A172 (cell line): ENCODE measurements around the gene APRT. TPM values are rescaled to one million over a fixed set of nuclear protein-coding genes. Genes with fewer than 3 reads are reported as not detected.
"Not testable (repeated sequence)": the region's sequence is repeated elsewhere in the genome, so short reads cannot be mapped to it uniquely, and the experiment has no call there.

Experiments
- DNase-seq: peaks from one replicate; pipeline ENCODE4 v3.0.0-alpha.2; 2015; ENCODE audit warnings: low spot score
- total RNA-seq: library from RNA; depleted of rRNA; stranded (reverse); fragments of >200 nt; shearing (Covaris generic); gene quantifications from 2 replicates; pipeline ENCODE4 v1.2.3, GENCODE V29; 2014

The APRT gene
- total RNA-seq, 1 experiment from 2014 or later: 258 TPM

DNA sequence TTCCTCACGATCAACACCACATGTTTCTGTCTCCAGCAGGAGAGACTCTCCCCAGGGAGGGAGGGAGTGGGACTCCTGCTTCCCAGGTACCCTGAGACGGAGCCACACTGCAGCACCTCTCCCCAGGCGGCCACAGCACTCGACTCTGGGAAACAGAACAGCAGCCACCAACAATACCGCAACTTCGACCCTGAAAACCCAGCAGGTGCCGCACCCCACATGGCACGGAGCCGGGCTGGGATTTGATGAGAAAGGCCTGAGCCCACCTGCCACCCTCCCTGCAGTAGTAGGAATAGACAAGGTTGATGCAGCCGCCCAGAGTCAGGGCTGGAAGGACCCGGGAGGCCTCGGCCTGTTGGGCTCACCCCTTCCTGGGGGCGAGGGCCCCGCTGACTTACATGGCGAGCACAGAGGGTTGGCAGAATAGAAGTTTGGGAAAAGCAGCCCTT is 30.6 kb upstream of the APRT start:
- no peak for DNase-seq

DNA sequence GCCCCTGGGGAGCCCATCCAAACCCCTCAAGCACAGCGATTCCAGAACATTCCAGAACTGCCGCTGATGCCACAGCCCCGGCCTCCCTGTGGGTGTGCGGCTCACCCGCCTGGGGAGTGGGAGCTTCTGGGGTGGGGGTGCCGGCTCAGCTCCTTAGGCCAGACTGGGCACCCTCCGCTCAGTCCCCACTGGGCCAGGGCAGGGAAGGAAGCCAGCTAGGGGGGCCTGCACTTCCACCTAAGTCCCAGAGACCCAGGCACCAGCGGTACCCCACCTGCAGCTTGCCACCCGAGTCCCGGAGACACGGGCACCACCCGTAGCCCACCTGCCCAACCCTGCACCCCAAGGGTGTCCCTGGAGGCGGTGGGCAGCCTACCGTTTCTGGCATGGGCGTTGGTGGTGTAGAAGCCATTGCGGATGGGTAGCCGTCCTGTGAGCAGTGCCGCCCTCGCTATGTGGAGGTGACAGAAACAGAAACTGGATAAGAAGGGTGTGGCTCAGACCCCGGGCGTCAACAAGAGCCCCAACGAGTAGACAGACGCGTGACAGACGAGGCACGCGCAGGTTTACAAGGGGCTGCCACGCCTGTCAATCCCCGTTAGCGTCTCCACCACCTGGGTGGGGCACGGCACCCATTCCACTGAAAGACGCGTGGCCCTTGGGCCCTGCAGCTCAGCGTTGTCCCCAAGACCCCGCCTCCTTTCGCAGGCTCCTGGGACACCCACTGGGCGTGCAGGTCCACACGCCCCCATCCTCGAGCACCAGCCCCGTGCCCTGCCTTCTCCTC is 30.0 kb upstream of the APRT start:
- DNase-seq: no peak

DNA sequence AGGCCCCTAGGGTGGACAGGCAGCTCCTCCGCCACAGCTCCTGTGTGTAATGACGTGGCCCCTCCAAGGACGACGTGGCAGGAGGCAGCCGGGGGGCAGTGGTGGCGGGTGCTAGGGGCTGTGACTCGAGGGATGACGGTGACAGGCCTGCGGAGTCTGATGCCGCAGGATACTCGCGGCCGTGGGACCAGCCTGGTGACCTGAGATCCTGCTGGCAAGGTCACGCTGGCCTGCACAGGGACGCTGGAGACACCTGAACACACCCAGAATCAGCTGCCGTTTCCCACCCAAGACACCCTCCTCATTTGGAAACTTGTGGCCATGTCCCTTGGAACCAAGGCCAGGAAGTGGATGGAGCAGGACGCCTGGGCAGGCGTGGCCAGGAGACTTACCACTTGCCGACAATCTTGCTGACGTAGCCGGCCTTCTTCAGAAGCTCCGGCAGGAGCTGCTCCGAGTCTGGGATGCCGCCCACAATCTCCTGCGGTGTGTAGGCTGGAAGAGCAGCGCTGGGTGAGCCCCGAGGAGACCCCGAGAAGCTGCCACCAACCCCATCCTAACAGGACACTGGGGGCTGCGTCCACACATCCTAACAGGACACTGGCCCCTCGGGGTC is 29.0 kb upstream of the APRT start:
- DNase-seq: no peak

DNA sequence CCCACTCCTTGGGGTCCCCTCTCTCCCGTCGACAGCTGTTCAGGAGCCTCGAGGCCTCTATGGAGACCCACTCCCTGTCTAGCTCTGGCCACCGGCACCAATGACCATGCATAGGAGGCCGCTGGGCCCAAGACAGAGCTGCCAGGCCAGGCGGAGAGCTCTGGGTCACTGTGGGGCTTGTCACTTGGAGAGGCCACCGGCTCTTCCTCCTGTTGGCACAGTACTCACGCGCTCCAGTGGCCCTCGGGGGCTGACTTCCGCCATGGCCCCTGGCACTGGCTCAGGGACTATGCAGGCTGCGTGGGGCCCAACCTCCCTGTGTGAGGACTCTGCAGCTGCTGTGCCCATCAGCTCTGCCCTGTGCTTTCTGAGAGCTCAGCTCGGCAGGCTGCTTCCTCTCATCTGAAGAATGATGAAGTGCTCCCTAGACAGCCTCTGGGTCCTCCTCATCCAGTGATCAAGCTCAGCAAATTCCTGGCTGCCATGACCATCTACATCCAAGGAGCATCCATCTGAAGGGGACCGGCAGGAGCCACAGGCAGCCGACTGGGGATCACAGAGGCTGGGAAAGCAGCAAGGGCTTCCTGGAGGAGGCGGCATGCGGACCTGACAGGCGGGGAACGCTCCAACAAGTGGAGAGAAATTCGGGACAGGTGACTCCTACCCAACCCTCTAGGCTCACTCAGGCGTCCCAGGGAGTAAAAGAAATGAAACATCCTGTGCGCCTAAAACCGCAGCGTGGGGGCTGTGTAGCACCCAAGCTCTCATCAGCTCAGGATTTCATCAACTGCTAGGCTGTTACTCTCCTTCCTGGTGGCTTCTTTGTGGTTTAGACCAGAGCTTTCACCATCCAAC is 28.2 kb upstream of the APRT start:
- DNase-seq: no peak

DNA sequence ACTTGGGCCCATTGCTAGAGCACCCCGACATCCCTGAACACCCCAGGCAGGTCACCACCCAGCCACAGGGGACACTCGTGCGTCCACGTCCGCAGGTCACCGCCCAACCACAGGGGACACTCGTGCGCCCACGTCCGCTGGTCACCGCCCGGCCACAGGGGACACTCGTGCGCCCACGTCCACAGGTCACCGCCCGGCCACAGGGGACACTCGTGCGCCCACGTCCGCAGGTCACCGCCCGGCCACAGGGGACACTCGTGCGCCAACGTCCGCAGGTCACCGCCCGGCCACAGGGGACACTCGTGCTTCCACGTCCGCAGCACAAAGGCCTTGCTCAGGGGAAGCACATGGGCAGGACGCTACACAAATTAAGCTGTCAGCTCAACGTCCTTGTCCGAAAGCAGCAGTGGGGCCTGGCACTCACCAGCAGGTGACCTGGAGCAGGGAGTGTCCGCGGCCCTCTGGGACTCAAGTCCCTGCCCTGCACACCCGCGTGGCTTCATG is 27.4 kb upstream of the APRT start:
- no peak for DNase-seq

DNA sequence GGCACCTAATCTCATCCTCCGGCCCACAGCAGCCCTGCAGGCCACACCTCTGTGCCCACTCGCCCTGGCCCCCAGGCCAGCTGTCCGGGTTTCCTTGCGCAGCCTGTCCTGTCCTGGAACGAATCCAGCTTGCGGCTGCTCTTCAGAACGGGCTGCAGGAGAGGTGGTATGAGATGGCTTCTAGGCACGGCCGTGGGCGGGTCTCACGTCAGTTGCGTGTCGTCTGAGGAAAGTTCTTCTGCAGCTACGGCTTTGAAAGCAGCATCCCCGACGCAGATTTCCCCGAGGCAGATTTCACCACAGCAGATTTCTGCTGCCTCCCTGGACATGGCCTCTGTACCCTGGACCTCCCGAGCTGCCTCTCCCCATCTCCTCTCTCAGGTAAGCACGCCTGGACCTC is 26.8 kb upstream of the APRT start:
- no peak for DNase-seq

DNA sequence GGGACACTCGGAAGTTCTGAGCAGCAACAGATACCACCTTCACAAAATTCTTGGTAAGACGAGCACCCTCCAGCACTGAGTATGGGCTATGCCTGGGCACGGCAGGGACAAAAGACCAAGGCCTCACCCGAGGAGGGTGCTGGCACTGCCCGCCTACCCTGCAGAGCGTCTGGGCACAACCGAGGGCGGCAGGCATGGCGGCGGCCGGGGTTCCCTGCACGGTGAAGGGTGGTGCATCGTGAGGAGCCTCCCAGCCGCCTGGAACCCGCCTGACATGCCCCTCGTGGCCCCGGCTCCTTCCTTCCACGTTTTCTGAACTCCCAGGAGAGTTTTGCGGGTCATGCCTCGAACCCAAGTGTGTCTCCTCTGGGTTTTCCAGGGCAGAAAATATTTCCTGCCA is 26.1 kb upstream of the APRT start:
- DNase-seq: no peak

DNA sequence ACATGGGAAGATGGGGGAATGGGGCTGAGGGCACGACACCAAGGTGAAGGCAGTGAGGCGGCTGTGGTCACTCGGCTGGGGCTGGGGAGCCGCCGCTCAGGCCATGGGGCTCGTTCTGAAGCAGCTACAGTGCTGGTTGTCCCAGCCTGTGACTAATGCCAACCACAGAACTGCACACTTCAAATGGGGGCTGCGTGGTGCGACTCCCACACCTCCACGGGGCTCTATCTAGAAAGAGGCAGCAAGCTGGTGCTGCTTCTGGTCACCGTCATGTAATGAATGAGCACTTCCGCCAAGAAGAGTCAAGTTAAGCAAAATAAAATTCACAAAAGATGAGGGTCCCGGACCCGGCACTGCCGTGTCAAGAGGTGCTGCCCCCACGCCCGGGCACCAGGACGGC is 25.1 kb upstream of the APRT start:
- no peak for DNase-seq

DNA sequence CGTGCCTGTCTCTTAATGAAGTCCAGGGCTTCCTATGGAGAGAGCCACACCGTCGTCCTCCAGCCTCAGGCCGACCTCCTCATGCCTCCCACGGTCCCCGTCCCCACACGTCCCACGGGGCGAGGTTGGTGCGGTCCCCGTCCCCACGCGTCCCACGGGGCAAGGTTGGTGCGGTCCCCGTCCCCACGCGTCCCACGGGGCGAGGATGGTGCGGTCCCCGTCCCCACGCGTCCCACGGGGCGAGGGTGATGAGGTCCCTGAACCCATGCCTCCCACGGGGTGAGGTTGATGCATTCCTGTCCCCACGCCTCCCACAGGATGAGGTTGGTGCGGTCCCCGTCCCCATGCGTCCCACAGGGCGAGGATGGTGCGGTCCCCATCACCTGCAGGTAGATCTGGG is 24.1 kb upstream of the APRT start:
- no peak for DNase-seq

DNA sequence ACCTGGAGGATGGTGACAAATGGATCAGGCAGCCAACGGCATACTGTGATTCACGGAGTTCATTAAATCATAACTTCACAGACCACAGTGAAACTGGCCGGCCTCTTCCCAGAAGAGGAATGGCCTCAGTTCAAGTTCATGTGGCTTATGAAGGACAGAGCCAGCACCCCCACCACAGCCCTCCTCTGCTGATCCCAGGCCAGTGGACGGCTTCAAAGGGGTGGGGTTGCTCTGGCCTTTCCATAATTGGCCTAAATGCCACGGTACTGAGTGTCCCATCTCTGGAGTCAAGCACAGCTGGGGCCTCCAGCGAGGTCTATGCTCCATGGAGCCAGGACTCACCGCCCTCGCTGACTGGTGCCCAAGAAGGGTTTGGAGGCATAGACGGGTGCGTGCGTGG is 23.7 kb upstream of the APRT start:
- no peak for DNase-seq

DNA sequence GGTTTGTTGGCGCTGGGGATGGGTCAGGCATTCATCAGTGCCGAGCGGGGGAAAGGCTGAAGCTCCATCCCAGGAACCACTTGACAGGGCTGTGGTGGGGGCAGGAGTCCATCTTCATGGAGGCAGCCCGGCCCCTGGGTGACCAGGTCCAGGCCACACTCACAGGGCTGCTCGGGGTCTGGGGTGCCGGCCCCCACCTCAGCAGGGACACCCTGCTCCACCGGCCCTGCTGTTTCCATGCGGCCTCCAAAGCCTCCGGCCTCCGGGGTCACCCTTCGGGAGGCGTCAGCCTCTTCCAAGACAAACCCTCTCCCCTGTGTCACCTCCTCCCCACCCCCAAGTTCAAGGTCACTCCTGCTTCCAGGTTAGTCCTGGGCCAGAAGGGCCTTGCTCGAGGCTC is 22.9 kb upstream of the APRT start:
- DNase-seq: no peak

DNA sequence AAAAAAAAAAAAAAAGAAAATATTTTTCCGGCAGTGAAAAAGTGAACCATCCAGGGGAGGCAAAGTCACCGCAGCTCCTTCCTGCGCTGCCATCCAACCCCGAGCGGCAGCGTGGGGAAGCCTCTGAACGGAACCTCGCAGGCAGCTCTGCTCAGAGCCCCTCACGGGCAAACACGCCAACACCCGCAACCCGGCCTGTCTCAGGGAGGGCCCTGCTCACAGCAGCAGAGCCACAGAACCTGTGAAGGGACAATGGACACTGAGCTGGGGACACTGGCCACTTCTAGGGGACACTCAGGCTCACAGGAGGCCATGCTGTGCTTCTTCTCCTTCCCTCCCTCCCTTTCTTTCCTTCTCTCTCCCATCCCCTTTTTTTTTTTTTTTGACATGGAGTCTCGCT is 21.4 kb upstream of the APRT start:
- DNase-seq: no peak

DNA sequence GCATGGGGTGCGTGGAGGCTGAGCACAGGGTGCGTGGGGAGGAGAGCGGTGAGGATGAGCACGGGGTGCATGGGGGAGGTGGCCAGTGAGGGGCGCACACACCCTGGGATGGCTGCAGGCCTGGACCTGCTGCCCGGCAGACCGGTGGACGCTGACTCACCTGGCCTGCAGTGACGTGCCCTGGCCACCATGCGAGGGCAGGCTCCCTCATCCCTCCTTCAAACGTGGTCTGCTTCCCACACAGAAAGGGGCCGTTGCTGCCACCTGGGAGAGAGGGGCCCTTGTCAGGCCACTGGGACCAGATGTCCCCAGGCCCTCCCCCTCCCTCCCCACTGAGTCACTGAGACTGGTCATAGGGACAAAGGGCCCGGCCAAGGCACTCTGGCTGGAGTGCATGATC is 20.1 kb upstream of the APRT start:
- peak; percentile 35 for DNase-seq

DNA sequence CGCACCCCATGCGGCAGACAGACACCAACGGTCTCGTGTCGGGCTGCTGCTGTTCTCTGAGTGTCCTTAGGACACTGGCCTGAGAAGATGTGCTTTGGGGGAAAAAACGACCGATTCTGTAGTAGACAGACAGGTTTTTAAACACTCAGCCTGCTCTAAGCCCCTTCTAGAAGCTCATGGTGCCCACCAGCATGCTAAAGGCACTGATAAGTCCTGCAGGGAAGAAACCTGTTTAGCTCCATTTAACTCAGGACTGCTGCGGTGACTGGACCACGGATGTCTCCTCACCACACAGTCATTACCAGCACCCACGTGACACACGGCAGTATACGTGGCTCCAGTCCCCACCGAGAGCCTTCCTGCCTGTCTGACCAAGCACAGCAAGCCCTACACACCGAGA is 19.1 kb upstream of the APRT start:
- DNase-seq: no peak

DNA sequence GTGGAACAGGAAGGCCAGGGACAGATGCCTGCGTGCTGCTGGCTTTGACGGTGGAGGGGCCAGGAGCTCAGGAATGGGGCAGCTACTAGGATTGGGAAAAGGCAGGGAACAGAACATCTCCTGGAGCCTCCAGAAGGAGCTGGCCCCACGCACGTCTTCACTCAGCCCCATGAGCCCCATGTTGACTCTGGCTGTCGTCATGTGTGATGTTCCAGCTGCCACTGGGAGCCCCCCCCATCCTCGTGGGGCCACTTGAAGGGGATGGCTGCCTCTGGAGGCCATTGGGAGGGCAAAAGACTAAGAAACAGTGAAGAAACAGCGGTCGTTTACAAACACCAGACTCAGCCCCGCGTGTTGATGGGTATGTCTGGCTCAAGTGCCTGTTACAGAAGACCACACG is 18.5 kb upstream of the APRT start:
- no peak for DNase-seq

DNA sequence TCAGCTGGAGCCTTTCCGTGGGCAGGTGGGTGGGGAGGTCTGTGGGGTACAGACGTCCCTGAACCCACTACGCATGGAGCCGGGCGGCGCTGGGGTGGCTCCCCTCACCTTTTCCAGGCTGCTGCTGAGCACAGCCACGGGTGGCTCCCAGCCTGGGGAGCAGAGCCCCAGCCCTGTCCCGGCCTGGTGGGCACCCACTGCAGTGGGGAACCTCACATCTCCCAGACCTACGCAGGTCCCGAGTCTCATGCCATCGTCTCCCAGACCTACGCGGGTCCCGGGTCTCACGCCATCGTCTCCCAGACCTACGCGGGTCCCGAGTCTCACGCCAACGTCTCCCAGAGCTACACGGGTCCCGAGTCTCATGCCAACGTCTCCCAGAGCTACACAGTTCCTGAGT is 17.0 kb upstream of the APRT start:
- DNase-seq: no peak

DNA sequence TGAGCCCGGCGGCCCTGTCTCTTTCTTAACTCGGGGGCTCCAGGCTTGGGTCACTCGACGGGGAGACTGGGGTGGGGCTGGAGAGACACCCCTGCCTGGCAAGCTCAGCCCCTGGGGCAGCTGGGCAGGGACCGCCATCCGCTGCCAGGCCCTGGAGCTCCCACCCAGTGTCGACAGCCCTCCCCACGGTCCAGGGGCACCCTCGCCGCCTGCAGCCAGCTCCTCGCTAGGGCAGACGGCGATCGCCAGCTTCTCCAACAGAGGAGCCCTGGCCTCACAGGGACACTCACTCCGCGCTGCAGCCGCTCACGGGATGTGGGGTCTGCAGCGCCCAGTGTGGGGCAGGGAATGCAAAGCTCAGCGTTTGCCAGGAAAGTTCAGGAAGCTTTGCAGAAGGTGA is 16.0 kb upstream of the APRT start:
- no peak for DNase-seq

DNA sequence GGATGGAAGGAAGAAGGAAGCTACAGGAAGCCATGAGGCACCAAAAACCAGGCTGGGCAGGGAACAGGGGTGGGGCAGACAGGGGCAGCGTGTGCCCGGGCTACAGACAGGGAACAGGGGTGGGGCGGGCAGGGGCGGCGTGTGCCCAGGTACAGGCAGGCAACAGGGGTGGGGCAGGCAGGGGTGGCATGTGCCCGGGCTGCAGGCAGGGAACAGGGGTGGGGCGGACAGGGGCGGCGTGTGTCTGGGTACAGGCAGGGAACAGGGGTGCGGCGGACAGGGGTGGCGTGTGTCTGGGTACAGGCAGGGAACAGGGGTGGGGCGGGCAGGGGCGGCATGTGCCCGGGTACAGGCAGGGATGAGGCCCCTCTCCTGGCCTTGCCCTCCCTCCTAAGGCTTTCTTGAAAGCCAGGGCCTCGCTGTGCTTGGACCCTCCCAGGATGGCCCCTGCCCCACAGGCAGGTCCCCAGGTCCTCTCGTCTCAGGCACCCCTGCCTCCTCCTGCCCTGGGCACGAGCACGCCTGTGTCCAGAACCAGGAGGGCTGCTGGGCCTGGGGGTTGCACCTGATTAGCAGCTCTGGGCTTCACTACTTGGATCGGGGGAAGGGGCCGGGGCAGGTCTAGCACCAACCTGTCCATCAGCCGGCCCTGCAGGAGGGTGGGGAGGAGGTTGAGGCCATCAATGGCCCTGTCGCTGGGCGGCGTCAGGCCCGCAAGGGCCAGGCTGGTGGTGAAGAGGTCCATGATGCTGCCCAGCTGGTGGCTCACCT is 14.5 kb upstream of the APRT start:
- DNase-seq: no peak

DNA sequence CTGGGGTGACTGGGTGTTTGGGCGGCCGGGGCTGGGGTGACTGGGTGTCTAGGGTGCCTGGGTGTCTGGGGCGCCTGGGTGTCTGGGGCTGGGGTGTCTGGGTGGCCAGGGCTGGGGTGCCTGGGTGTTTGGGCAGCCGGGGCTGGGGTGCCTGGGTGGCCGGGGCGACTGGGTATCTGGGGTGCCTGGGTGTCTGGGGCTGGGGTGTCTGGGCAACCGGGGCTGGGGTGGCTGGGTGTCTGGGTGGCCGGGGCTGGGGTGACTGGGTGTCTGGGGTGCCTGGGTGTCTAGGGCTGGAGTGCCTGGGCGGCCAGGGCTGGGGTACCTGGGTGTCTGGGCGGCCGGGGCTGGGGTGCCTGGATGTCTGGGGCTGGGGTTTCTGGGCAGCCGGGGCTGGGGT is 13.4 kb upstream of the APRT start:
- no peak for DNase-seq

DNA sequence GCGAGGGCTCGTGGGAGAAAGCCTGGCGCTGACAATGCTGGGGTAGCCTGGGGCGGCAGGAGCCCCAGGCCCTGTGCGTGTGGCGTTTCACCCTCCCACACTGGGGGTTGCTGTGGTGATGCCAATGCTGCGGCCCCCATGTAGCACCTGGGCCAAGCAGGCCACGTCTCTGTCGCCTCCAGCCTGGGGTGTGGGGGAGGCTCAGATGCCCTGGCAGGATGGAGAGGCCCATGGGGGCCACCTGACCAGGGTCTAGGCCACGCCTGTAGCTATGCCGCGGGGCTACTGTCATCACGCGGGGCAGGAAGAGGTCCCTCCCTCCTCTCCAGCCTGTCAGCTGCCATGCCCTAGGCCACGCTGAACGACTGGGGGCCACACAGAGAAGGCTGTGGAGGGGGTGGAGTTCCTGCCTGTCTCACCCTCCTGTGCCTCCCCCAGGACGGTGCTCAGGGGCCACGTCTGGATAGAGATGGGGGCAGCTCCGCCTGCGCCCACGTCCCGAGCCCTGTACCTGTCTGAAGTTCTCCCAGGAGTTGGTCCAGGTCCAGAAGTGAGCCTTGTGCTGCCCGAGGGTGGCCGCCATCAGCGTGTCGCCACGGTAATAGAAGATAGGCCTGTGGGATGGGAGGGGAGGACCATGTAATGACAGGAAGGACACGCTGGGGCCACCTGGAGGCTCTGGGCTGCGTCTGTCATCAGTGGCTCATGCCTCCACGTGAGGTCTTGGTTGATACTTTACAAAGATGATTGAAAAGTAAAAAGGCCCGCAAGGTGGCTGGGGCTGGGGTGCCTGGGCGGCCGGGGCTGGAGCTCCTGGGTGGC is 12.7 kb upstream of the APRT start:
- no peak for DNase-seq

DNA sequence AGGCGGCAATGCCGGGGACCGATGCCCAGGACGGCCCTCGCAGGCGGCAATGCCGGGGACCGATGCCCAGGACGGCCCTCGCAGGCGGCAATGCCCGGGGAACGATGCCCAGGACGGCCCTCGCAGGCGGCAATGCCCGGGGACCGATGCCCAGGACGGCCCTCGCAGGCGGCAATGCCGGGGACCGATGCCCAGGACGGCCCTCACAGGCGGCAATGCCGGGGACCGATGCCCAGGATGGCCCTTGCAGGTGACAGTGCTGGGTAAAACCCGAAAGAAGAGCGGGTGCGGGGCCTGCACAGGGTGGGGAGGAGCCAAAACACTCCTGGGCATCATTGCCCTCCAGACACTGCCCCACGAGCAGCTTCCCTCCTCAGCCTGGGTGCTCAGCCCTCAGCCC is 11.9 kb upstream of the APRT start:
- DNase-seq: not testable (repeated sequence)
